Measurements from ENCODE around the gene EIF6. TPM values are rescaled to one million over a fixed set of nuclear protein-coding genes. Genes with fewer than 3 reads are reported as not detected.

The EIF6 gene
- polyA plus RNA-seq, 3 donors = 94.3 to 222 (median 190) TPM

DNA sequence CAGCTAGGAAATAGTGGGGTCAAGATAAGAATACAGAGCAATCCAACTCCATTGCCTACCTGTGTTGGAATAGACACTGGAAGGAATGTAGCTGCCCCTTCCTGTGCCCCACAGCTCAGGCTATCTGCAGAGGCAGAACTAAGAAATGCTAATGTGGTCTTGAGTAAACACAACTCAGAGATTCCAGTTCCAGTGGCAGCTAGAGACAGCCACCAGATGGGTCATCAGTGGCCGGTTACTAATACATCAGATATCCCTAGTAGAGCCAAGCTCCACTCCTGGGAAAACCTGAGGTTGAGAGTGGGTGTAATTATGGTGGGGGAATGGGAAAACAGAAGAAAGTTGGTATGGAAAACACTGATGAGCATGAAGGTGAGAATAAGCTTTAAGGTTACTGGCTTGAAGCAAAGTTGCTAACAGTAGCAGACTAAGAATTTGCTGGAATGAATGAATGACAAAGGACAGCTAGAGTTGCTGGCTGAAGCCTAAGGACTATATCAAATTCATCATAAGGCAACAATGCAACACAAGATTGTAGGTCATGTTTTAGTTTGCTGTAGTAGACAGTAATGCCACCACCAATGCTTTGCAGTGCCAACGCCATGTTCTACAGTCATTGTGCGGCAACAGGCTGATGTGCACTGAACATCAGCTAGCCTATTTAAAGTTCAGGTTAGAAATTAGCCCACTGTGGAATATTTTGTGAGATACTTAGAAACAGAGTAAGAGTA is 36.0 kb upstream of the EIF6 start:
- Mint-ChIP-seq H3K4me3 (no peak overlapping the region), H3K36me3 (peaks cover 9 to 14% of the 10 kb centered on the region in 2 donors), H3K27ac (peak overlapping the region in 1 of 7 donors; percentile 5), H3K9me3 (no peaks in the 10 kb centered on the region), H3K4me1 (peaks cover 6% of the 10 kb centered on the region), H3K27me3 (ENCODE audit: low read depth in 3 of 3) (peaks cover 0 to 2% (median 0%) of the 10 kb centered on the region in 3 donors)
- intact Hi-C loops (cut with micrococcal nuclease) = no loop called here
- Histone ChIP-seq H3K9ac (ENCODE audit: insufficient read depth, low read length, poor library complexity, severe bottlenecking) (no peak overlapping the region), H3K4me2 (replicated peaks; ENCODE audit: extremely low read depth, low read length, poor library complexity, severe bottlenecking) (no peak overlapping the region), H3K27ac (ENCODE audit: low read depth in 1 of 2, low read length in 2 of 2) (no peak overlapping the region), H3K79me2 (ENCODE audit: insufficient read depth, low read length) (no peaks in the 10 kb centered on the region), H3K4me1 (ENCODE audit: control insufficient read depth in 1 of 2, insufficient read depth in 2 of 2, low read length in 2 of 2) (peaks cover 1 to 4% of the 10 kb centered on the region in 2 donors), H3K9me3 (replicated peaks in 1 of 2; ENCODE audit: control insufficient read depth in 1 of 2, insufficient read depth in 1 of 2, low read length in 2 of 2) (no peaks in the 10 kb centered on the region), H4K20me1 (ENCODE audit: insufficient read depth, low read length) (no peaks in the 10 kb centered on the region), H2AFZ (ENCODE audit: insufficient read depth, low read depth, low read length, poor library complexity, severe bottlenecking) (no peak overlapping the region), H3K4me3 (replicated peaks in 1 of 3; ENCODE audit: low read depth in 2 of 3, low read length in 3 of 3) (no peak overlapping the region), H3K27me3 (ENCODE audit: control insufficient read depth in 2 of 2, insufficient read depth in 2 of 2, low read length in 2 of 2) (no peaks in the 10 kb centered on the region), H3K36me3 (replicated peaks in 1 of 2; ENCODE audit: control insufficient read depth in 1 of 2, insufficient read depth in 2 of 2, low read length in 2 of 2) (peaks cover 3 to 8% of the 10 kb centered on the region in 2 donors)
- no peak for DNase-seq
- TF ChIP-seq CTCF (IDR thresholded peaks at IDR 0.05) = no peak
- 100% methylated on average over 2 of the region's 3 CpGs for WGBS (ENCODE audit: insufficient coverage)

DNA sequence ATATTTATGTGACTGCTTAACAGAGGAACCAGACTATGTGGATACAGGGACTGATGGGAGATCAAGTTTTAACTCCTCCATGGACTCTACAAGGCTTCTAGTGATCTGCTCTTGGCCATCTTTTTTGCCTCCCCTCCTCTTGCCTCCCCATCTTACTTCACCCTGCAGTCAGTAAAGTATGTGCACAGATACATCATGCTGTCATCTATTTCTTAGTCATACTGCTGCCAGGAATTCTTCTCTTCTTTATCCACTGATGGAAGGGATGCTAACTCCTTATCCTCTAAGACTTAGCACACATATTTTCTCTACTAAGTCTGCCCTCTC is 35.3 kb upstream of the EIF6 start:
- Histone ChIP-seq H3K4me2 (replicated peaks; ENCODE audit: extremely low read depth, low read length, poor library complexity, severe bottlenecking) (no peak overlapping the region), H3K9ac (ENCODE audit: insufficient read depth, low read length, poor library complexity, severe bottlenecking) (no peak overlapping the region), H3K27ac (ENCODE audit: low read depth in 1 of 2, low read length in 2 of 2) (no peak overlapping the region), H3K36me3 (replicated peaks in 1 of 2; ENCODE audit: control insufficient read depth in 1 of 2, insufficient read depth in 2 of 2, low read length in 2 of 2) (peaks cover 3 to 8% of the 10 kb centered on the region in 2 donors), H3K4me3 (replicated peaks in 1 of 3; ENCODE audit: low read depth in 2 of 3, low read length in 3 of 3) (no peak overlapping the region), H3K4me1 (ENCODE audit: control insufficient read depth in 1 of 2, insufficient read depth in 2 of 2, low read length in 2 of 2) (no peaks in the 10 kb centered on the region), H3K9me3 (replicated peaks in 1 of 2; ENCODE audit: control insufficient read depth in 1 of 2, insufficient read depth in 1 of 2, low read length in 2 of 2) (no peaks in the 10 kb centered on the region), H4K20me1 (ENCODE audit: insufficient read depth, low read length) (no peaks in the 10 kb centered on the region), H3K79me2 (ENCODE audit: insufficient read depth, low read length) (no peaks in the 10 kb centered on the region), H3K27me3 (ENCODE audit: control insufficient read depth in 2 of 2, insufficient read depth in 2 of 2, low read length in 2 of 2) (no peaks in the 10 kb centered on the region), H2AFZ (ENCODE audit: insufficient read depth, low read depth, low read length, poor library complexity, severe bottlenecking) (no peak overlapping the region)
- no peak overlapping the region for H3K4me3 Mint-ChIP-seq
- TF ChIP-seq CTCF (IDR thresholded peaks at IDR 0.05) = no peak
- peaks cover 5 to 12% of the 10 kb centered on the region in 2 donors for H3K36me3 Mint-ChIP-seq
- H3K27me3 Mint-ChIP-seq (ENCODE audit: low read depth in 3 of 3) = peaks cover 0 to 2% (median 0%) of the 10 kb centered on the region in 3 donors
- intact Hi-C loops (cut with micrococcal nuclease) = no loop called here
- no peak overlapping the region for H3K27ac Mint-ChIP-seq
- no peaks in the 10 kb centered on the region for H3K9me3 Mint-ChIP-seq
- DNase-seq = no peak
- peaks cover 9% of the 10 kb centered on the region for H3K4me1 Mint-ChIP-seq
